Tibial nerve (tissue), 3 donors: ENCODE measurements around the gene PTPRE.

Experiments
- POLR2A ChIP-seq, 2 donors: fragments of 450-650 bp; IDR thresholded peaks; one replicate each; pipeline ENCODE4 v1.6.1; 2017; ENCODE audit warnings: antibody characterized with exemption in 2 of 2, mild to moderate bottlenecking in 2 of 2, moderate library complexity in 2 of 2
- TF ChIP-seq, protein P1 (sequence below), 5 experiments: fragments of 200-600 bp in 3 of 5; fragments of 450-650 bp in 2 of 5; sonication (generic) in 3 of 5; IDR thresholded peaks; one replicate each; pipeline ENCODE4 v1.5.1; 2016 to 2019; ENCODE audit warnings: antibody characterized with exemption in 5 of 5, mild to moderate bottlenecking in 3 of 5, moderate library complexity in 2 of 5

DNA sequence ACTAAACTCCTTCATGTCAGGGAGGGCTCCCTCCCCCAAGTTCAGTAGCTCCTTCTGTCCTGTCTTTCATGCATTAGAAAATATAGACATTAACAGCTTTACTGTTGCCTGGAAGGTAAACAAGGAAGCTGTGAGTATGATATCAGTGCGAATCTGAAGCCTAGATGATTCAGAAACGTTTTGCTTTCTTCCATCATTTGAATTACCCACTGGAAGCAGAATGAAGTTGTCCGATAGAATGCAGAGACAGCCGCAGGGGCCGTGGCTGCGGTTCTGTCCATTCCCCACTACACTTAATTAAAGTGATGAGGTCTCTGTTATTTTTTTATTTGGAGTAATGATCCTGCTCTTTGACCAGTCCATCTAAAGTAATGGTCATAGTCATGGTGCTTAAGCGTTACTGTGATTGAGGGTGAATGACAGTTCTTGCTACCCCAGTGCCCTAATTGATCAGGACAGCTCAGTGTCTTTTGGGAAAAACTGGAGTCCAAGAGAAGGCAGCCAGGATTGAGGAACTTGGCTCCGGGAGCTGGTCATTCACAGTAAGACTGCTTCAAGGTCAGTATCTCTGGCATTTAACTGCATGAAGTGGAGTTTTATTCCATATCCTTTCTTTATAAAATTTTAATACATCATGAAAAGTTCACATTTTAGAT lies 69.9 kb downstream of the PTPRE start:
- TF ChIP-seq, protein P1, sequence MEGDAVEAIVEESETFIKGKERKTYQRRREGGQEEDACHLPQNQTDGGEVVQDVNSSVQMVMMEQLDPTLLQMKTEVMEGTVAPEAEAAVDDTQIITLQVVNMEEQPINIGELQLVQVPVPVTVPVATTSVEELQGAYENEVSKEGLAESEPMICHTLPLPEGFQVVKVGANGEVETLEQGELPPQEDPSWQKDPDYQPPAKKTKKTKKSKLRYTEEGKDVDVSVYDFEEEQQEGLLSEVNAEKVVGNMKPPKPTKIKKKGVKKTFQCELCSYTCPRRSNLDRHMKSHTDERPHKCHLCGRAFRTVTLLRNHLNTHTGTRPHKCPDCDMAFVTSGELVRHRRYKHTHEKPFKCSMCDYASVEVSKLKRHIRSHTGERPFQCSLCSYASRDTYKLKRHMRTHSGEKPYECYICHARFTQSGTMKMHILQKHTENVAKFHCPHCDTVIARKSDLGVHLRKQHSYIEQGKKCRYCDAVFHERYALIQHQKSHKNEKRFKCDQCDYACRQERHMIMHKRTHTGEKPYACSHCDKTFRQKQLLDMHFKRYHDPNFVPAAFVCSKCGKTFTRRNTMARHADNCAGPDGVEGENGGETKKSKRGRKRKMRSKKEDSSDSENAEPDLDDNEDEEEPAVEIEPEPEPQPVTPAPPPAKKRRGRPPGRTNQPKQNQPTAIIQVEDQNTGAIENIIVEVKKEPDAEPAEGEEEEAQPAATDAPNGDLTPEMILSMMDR (IDR thresholded peaks at IDR 0.05) = no peak
- TF ChIP-seq POLR2A (IDR thresholded peaks at IDR 0.05) = no peak
